Suprapubic skin (tissue), 4 donors: ENCODE data around the gene SHISA8.

Source experiments
- POLR2A ChIP-seq, 2 donors: fragments of 450-650 bp; IDR thresholded peaks; one replicate each; pipeline ENCODE4 v1.6.1; 2017; ENCODE audit warnings: antibody characterized with exemption in 2 of 2, mild to moderate bottlenecking in 2 of 2, moderate library complexity in 2 of 2
- POLR2AphosphoS5 ChIP-seq, 3 donors: sonication (generic); formaldehyde crosslinking; IDR thresholded peaks; one replicate each; pipeline ENCODE4 v1.6.1; 2017; ENCODE audit warnings: antibody characterized with exemption in 3 of 3
- TF ChIP-seq, protein P1 (sequence below), 2 donors: fragments of 200-600 bp in 1 of 2; fragments of 450-650 bp in 1 of 2; sonication (generic) in 1 of 2; IDR thresholded peaks; one replicate each; pipeline ENCODE4 v1.5.1; 2016 to 2019; ENCODE audit warnings: antibody characterized with exemption in 2 of 2, mild to moderate bottlenecking in 1 of 2, moderate library complexity in 1 of 2

DNA sequence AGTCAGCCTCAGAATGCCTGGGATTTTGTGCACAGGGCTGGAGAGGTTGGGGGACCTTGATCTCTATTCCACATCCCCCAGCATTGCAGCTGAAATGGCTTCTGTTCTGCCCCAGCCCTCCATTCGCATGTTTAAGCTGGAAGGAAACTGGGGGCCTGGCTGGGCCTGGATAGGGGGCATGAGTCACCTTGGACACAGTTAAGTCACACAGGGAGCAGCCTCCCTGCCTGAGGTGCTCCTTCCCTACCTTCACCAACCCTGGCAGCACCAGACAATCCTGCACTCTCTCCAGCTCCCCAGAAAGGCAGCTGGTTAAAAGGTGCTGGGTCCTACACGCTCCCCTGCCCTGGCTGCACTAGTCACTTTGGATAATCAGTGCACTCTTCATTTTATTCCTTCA lies 37.8 kb upstream of the SHISA8 start:
- TF ChIP-seq POLR2AphosphoS5 (IDR thresholded peaks at IDR 0.05) (no peak), POLR2A (IDR thresholded peaks at IDR 0.05) (no peak)
- TF ChIP-seq, protein P1, sequence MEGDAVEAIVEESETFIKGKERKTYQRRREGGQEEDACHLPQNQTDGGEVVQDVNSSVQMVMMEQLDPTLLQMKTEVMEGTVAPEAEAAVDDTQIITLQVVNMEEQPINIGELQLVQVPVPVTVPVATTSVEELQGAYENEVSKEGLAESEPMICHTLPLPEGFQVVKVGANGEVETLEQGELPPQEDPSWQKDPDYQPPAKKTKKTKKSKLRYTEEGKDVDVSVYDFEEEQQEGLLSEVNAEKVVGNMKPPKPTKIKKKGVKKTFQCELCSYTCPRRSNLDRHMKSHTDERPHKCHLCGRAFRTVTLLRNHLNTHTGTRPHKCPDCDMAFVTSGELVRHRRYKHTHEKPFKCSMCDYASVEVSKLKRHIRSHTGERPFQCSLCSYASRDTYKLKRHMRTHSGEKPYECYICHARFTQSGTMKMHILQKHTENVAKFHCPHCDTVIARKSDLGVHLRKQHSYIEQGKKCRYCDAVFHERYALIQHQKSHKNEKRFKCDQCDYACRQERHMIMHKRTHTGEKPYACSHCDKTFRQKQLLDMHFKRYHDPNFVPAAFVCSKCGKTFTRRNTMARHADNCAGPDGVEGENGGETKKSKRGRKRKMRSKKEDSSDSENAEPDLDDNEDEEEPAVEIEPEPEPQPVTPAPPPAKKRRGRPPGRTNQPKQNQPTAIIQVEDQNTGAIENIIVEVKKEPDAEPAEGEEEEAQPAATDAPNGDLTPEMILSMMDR (IDR thresholded peaks at IDR 0.05): no peak
